Measurements from ENCODE around the gene CDKN3.

CDKN3 gene, protein sequence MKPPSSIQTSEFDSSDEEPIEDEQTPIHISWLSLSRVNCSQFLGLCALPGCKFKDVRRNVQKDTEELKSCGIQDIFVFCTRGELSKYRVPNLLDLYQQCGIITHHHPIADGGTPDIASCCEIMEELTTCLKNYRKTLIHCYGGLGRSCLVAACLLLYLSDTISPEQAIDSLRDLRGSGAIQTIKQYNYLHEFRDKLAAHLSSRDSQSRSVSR
- 0 to 1.4 (median 0.89) reads per million in 4 donors for total RNA-seq

DNA sequence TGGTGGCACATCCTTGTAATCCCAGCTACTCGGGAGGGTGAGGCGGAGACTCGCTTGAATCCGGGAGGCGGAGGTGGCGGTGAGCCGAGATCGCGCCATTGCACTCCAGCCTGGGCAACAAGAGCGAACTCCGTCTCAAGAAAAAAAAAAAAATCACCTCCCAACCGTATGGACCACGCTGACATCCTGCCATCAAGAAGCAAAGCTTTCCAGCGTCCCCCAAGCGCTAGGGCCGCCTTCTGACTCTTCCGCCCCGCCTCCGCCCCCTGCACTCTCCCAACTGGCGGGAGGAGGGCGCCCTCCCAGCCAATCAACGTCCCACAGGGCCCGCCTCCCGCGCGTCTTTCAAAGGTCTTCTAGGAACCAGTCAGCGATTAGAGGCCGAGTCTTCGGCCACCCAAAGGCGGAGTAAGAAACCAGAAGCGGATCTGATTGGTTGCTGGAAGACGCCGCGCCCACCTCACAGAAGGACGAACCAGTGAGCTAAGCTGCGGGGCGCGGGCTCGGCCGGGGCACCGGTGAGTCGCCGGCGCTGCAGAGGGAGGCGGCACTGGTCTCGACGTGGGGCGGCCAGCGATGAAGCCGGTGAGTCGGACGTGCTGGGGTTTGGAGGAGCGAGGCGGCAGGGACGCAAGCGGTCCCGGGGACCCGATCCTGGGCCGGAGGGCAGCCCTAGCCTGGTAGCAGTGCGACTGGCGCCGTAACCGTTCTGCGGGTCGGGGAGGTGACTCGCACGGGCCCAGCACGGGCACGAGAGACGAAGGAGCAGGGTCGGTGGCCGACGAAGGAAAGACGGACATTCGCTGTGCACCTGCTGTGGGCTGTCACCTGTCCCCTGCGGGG, at the start of gene CDKN3:
Gene CDKN3, plus strand, starts transcription at position 515 of the 843 bp plus-strand sequence. Its CDS starts 62 bp downstream, at position 577.
- peak; percentile 92 to 99 (median 95) for DNase-seq

DNA sequence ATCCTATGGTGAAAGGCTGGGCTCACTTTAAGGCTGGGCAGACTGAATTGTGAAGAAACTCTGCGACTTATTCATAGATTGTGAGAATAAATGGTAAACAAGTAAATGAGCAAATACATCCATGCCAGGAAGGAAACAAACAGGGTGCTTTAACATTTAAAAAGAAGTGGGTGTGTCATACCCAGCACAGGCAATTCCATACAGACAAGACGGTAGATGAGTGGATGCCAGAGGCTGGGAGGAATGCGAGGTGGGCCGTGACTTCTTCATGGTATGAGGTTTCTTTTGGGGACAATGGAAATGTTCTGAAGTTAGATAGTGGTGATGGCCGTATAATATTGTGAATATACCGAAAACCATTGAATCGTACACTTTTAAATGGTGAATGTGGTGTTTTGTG, 49.8 kb upstream of the CDKN3 start:
- no peak for DNase-seq

DNA sequence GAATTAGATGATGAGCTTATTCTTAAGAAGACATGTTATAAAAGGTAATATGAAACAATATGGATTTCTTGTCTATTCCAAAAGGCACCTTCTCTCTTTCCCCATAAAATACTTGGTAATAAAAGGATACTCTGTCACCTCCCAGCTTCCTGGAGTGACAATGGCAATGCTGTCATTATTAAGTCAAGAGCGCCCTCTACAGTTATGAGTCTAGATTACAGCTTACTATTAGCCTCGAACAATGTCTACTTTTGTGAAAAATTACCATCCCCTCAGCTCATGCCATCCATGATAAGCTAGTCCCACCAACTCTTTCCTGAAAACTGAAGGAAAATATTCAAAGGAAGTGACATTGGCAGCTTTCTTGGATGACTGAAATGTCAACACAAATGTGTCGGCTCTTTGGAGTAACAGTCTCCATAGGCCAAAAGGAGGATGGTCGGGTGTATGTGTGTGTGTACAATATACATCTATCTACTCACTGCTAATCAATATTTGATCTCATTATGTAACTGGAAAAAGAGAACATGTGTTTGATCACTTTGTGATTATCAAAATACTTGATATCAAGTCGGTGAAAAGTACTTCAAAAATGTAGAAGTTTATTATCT, 48.7 kb upstream of the CDKN3 start:
- peak in 1 of 5 donors; percentile 13 for DNase-seq

DNA sequence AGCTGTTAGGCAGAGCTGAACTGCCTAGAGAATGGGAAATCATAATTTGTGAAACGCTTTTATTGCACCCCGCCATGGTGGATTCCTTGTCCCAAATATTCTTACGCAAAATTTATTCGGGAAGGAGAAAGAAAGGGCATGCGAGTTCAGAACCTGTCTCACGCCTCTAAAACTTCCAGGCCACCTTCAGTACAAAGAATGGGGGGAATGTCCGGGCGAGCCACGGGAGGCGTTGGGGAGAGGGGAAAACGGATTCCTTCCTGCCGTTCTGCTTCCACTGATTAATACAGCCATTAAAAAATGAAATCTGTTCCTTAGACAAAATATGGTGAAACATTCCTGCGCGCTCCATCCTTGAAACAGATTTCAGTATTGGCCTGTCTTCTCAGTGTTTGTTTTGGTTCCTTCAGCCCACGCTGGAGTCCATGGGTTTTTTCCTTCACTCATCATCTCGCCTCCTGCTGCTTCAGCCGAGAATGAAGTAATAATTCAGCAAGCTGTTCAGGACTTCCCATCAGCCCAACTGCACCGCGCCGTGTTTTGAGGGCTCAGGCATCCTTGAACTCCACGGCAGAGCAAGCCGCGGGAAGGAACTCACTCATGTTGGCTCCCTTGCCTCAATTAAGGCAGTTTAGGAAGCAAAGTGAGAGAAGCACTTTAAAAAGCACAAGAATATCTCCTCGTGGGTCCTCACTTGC, 47.7 kb upstream of the CDKN3 start:
- DNase-seq = no peak

DNA sequence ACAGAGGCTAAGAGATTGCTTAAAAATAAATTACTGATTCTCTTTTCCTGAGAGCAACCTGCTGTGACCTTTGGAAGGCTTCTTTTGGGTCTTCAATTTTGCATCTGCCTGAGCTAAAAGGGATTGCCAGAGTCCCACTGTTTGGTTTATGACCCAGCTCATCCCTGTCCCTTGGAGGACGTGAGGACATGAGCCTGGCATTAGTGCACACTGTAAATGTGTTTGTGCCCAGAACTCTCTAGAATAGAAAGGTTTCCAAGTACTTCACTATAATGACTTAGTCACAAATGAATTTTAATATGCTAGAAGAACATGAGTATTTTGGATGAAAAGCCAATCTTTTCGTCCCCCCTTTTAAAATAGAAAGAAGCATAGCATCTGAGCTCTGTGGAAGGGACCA, 47.1 kb upstream of the CDKN3 start:
- DNase-seq = no peak

GRCh38 chr14:54350203-54350602, 46.6 kb upstream of the CDKN3 start:
- no peak for DNase-seq

DNA sequence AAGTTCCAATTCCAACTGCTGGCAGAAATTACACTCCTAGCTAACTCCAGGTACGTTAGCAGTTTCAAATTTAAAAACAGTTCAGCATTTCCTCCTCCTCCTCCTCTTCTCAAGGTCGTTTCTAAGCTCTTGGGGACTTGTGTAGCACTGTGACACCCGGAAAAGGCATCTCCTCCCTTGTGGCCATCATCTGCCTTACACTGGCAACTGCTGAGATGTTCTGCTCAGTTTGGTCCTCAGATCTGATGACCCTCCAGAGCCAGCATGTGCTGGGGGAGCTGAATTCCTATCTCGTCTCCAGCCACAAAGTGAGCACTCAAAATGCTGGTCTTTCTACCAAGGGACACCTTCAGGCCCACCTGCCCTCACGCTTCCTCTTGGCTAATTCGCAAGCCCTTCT, 43.5 kb upstream of the CDKN3 start:
- DNase-seq = no peak

DNA sequence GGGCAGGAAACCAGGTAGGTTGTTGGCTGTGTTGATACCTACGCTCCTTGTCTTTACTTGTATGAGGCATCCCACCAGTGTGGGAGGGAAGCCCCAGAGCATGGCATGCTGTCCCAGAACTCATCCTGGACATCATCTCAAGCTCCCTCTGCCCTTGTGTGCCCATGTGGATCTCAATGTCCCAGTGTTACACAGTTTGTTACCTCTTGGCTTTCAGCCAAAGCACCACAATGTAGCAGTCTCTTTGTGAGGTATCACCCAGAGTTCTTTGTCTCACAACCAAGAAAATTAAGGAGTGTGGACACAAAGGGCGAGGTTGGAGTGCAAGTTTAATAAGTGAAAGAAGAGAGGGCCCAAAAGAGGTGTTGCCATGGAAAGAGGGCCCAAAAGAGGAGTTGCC, 43.1 kb upstream of the CDKN3 start:
- no peak for DNase-seq

GRCh38 chr14:54354096-54354495, 42.7 kb upstream of the CDKN3 start:
- DNase-seq = no peak

DNA sequence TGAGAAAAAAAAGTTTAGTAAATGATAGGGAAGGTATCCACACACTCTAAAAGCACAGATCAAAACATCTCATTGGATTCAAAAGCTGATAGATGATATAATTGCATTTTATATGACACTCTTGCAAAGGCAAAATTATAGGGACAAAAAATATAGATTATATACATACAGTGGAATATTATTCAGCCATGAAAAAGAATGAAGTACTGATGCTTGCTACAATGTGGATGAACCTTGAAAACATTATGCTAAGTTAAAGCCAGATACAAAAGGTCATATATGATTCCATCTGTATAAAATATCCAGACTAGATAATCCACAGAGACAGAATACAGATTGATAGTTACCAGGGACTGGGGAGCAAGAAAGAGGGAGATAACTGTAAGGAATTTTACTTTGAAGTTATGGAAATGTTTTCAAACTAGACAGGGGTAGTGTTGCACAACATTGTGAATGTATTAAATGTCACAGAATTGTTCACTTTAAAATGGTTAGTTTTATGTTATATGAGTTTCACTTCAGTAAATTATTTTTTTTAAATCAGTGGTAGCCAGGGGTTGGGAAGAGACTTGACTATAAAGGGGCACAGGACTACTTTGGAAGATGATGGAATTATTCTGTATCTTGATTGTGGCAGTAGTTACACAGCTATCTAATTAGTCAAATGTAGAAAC, 41.7 kb upstream of the CDKN3 start:
- no peak for DNase-seq

DNA sequence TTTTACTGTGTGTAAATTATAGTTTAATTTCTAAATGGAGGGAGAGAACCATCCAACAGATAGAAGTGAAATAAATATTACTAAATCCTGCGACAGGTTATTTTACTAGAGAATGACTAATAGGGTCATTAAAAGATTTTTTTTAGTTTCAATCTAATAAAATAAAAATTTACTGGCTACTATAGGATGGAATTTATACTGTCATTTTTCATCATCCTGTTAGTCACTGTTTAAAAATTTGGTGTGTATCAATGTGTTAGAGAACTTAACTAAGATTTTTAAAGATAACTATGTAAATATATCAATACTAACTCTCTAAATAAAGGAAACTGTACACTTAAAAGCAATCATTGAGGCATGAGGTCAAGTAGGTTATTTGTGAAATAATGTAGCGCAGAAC, 41.1 kb upstream of the CDKN3 start:
- no peak for DNase-seq

DNA sequence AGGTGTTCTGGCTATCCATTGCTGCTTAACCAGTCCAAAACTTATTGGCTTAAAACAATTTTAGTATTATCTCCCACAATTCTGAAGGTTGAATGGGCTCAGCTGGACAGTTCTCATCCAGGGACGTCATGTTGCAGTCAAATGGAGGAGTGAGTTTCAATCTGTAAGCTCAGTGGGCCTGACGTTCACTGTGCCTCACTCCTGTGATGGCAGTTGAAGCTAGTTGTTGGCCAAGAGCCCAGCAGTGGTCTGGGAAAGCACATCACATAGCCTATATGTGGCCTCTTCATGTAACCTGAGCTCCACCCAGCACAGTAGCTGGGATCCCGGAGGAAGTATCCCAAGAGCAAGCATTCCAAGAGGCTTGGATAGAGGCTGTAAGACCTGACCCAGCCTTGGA, 40.6 kb upstream of the CDKN3 start:
- DNase-seq = no peak

- no peak for DNase-seq
These were observed 36.1 kb upstream of the CDKN3 start for GRCh38 chr14:54360667-54361066.

DNA sequence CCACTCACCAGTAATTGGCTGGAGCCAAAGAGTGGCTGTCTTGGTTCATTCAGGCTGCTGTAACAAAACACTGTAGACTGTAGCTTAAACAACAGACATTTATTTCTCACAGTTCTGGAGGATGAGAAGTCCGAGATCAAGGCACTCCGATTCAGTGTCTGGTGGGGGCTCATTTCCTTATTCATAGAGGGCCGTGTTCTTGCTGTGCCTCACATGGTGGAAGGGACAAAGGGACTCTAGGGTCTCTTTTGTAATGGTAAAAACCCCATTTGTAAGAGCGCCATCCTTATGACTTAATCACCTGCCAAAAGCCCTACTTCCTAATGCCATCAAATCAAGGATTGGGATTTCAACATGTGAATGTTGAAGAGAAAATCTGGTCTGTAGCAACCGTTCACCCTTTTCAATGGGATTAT, 34.7 kb upstream of the CDKN3 start:
- no peak for DNase-seq

DNA sequence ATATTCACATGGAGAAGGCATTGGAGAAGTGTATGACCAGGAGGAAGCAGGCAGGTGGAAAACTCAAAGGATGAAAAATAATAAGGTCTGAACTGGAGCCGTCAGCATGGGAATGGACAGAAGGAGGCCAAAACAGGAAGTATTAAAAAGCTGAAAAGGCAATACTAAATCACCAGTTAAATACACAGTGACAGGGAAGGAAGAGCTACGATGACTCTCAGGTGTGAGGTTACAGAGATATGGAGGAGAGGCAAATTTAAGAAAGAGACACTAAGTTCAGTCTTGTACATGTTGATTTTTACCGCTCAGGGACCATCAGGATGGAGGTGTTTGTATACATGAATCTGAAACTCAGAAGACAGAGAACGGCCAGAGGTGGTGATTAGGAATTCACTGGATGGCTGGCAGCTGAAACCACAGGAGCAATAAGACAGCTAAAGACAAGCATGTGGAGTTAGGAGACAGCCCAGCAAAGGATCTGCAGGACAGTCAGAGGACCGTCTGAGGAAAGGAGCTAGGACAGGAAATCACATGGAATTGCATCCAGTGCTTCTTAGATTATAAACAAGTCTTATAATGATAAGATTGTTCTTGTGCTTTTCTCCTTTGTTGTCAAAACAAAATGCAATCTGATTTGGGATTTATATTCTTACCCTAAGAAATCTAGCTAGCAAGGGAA, 33.9 kb upstream of the CDKN3 start:
- DNase-seq = no peak

GRCh38 chr14:54364555-54365415, 32.0 kb upstream of the CDKN3 start:
- no peak for DNase-seq

GRCh38 chr14:54366736-54367735, 29.8 kb upstream of the CDKN3 start:
- peak in 2 of 5 donors; percentile 10 to 16 for DNase-seq

DNA sequence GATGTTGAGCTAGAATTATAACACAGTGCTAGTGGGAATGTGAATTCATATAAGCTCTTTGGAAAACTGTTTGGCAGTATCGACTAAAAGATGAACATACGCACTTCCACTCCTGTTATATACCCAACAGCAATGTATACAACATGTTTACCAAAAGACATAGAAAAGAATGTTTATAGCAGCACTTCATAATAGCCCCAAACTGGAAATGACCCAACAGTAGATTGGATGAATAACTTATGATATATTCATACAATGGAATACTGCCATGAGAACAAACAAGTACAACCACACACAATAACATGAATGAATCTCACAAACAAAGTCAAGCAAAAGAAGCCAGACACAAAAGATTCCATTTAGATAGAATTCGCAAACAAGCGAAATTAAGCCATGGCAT, 28.5 kb upstream of the CDKN3 start:
- no peak for DNase-seq

GRCh38 chr14:54369343-54369742, 27.5 kb upstream of the CDKN3 start:
- no peak for DNase-seq
